ENCODE data around the gene SLC43A2. TPM values are rescaled to one million over a fixed set of nuclear protein-coding genes. Genes with fewer than 3 reads are reported as not detected.

Gene SLC43A2
- total RNA-seq, 1 experiment from 2014 or later, result 5.6 TPM

- no peaks in the 10 kb centered on the region for H3K27me3 Mint-ChIP-seq (ENCODE audit: insufficient read depth, unreplicated experiment)
- intact Hi-C loops (cut with micrococcal nuclease), result no loop called here
- CTCF ChIA-PET, result interaction anchor here (0.5 to 1.5 kb wide), 4 partner anchors 19 to 202 kb away, joined by 3 to 4 read pairs (median 3); no protein-coding TSS in a partner anchor
- H3K4me3 Mint-ChIP-seq (ENCODE audit: unreplicated experiment), result no peak overlapping the region
- POLR2A ChIA-PET, result interaction anchor here (0.9 to 1.0 kb wide), 2 partner anchors 8 to 14 kb away, joined by 3 to 4 read pairs; no protein-coding TSS in a partner anchor
- no peaks in the 10 kb centered on the region for H3K9me3 Mint-ChIP-seq (ENCODE audit: unreplicated experiment)
- H3K27ac Mint-ChIP-seq (ENCODE audit: low read depth, unreplicated experiment), result no peak overlapping the region
- H3K4me1 Mint-ChIP-seq (ENCODE audit: insufficient read depth, unreplicated experiment), result peaks cover 5% of the 10 kb centered on the region
- BruUV-seq (replicated peaks), result no TSS peak
- peaks cover 9% of the 10 kb centered on the region for H3K36me3 Mint-ChIP-seq (ENCODE audit: insufficient read depth, unreplicated experiment)
- DNase-seq (ENCODE audit: unreplicated experiment), result no peak
- no peak for TF ChIP-seq CTCF (IDR thresholded peaks at IDR 0.05; ENCODE audit: unreplicated experiment)
Measured at GRCh38 chr17:1582374-1582773, 46.3 kb downstream of the SLC43A2 start.

GRCh38 chr17:1580979-1581676 lies 47.5 kb downstream of the SLC43A2 start:
- intact Hi-C loops (cut with micrococcal nuclease), result no loop called here
- H3K36me3 Mint-ChIP-seq (ENCODE audit: insufficient read depth, unreplicated experiment), result peaks cover 16% of the 10 kb centered on the region
- no peak for TF ChIP-seq CTCF (IDR thresholded peaks at IDR 0.05; ENCODE audit: unreplicated experiment)
- DNase-seq (ENCODE audit: unreplicated experiment), result no peak
- H3K4me1 Mint-ChIP-seq (ENCODE audit: insufficient read depth, unreplicated experiment), result peaks cover 10% of the 10 kb centered on the region
- POLR2A ChIA-PET, result interaction anchor here (0.7 to 1.0 kb wide), 2 partner anchors 15 to 1128 kb away, joined by 3 to 4 read pairs; no protein-coding TSS in a partner anchor
- no peak overlapping the region for H3K4me3 Mint-ChIP-seq (ENCODE audit: unreplicated experiment)
- CTCF ChIA-PET, result interaction anchor here (0.6 to 1.0 kb wide), 2 partner anchors 48 kb away, joined by 3 read pairs; no protein-coding TSS in a partner anchor
- H3K9me3 Mint-ChIP-seq (ENCODE audit: unreplicated experiment), result no peaks in the 10 kb centered on the region
- H3K27me3 Mint-ChIP-seq (ENCODE audit: insufficient read depth, unreplicated experiment), result no peaks in the 10 kb centered on the region
- no peak overlapping the region for H3K27ac Mint-ChIP-seq (ENCODE audit: low read depth, unreplicated experiment)
- BruUV-seq (replicated peaks), result no TSS peak

GRCh38 chr17:1578029-1578428 lies 50.6 kb downstream of the SLC43A2 start:
- intact Hi-C loops (cut with micrococcal nuclease), result loop anchor here (10.0 kb wide), 1 partner anchor 137 kb away; the partner anchor contains the start of gene TLCD2
- no peak overlapping the region for H3K4me3 Mint-ChIP-seq (ENCODE audit: unreplicated experiment)

More at GRCh38 chr17:1578029-1578428, 50.6 kb downstream of the SLC43A2 start:
- peaks cover 10% of the 10 kb centered on the region for H3K4me1 Mint-ChIP-seq (ENCODE audit: insufficient read depth, unreplicated experiment)
- H3K9me3 Mint-ChIP-seq (ENCODE audit: unreplicated experiment), result no peaks in the 10 kb centered on the region
- TF ChIP-seq CTCF (IDR thresholded peaks at IDR 0.05; ENCODE audit: unreplicated experiment), result no peak
- H3K27me3 Mint-ChIP-seq (ENCODE audit: insufficient read depth, unreplicated experiment), result no peaks in the 10 kb centered on the region
- ChIA-PET POLR2A (interaction anchor here (0.7 to 5.6 kb wide), 6 partner anchors 10 to 138 kb away, joined by 3 to 58 read pairs (median 16); partner anchors contain the start of genes RILP and SLC43A2), CTCF (interaction anchor here (0.6 to 5.6 kb wide), 5 partner anchors 8 to 127 kb away, joined by 3 to 79 read pairs (median 5); partner anchors contain the start of genes RILP and SLC43A2)
- BruUV-seq (replicated peaks), result no TSS peak
- peaks cover 16% of the 10 kb centered on the region for H3K36me3 Mint-ChIP-seq (ENCODE audit: insufficient read depth, unreplicated experiment)
- peak overlapping the region; percentile 90 for H3K27ac Mint-ChIP-seq (ENCODE audit: low read depth, unreplicated experiment)
- no peak for DNase-seq (ENCODE audit: unreplicated experiment)
